ENCODE results near the gene BMF. TPM values are rescaled to one million over a fixed set of nuclear protein-coding genes. Genes with fewer than 3 reads are reported as not detected.
A peak's percentile ranks its signal among the peaks of the same experiment; 100 is the strongest.
"Not testable (repeated sequence)": the region's sequence is repeated elsewhere in the genome, so short reads cannot be mapped to it uniquely, and the experiment has no call there.

The BMF gene
- total and polyA plus RNA-seq, 2 donors (not counting 3 experiments of a cell fraction or from before 2014, with no cell fraction given) = 8.6 to 9.8 TPM

GRCh38 chr15:40123863-40124262, 15.2 kb upstream of the BMF start:
- peaks cover 5 to 13% of the 10 kb centered on the region in 2 experiments for H3K27me3 ChIP-seq (ENCODE audit: control insufficient read depth in 2 of 2, insufficient read depth in 2 of 2, low read length in 2 of 2)
- BruUV-seq (replicated peaks); intact Hi-C loops (cut with micrococcal nuclease); H3K4me2 ChIP-seq (ENCODE audit: insufficient read depth, low read length); H3K9me1 ChIP-seq (replicated peaks; ENCODE audit: control insufficient read depth, extremely low read depth, insufficient read depth, low read length); H3K4me1 ChIP-seq (ENCODE audit: control insufficient read depth, extremely low read depth, insufficient read depth, low read length); DNase-seq (ENCODE audit: low read depth, low spot score); H3K9me3 ChIP-seq (replicated peaks; ENCODE audit: control insufficient read depth, insufficient read depth, low read length); H3K79me2 ChIP-seq (ENCODE audit: control insufficient read depth, insufficient read depth, low read length); H3K4me3 ChIP-seq (replicated peaks in 1 of 3; ENCODE audit: insufficient read depth in 1 of 3, low read depth in 1 of 3, low read length in 3 of 3); H3K27ac ChIP-seq (ENCODE audit: insufficient read depth, low read depth, low read length); POLR2A ChIA-PET; dilution Hi-C loops (cut with MboI; ENCODE audit: extremely low pct_ligation_motif_present, low sequenced_read_pairs); H3K36me3 ChIP-seq (ENCODE audit: control insufficient read depth in 2 of 2, extremely low read depth in 1 of 2, insufficient read depth in 2 of 2, low read length in 2 of 2); H3K9ac ChIP-seq (replicated peaks; ENCODE audit: extremely low read depth, insufficient read depth, low read length); H2AFZ ChIP-seq (ENCODE audit: low read depth, low read length); H4K20me1 ChIP-seq (replicated peaks; ENCODE audit: control insufficient read depth, extremely low read depth, insufficient read depth, low read length): not testable (repeated sequence)
- CTCF ChIA-PET = interaction anchor here (1.4 to 1.7 kb wide), 3 partner anchors 10 to 79 kb away, joined by 3 to 4 read pairs (median 4); no protein-coding TSS in a partner anchor
- FAIRE-seq = peak; percentile 56

DNA sequence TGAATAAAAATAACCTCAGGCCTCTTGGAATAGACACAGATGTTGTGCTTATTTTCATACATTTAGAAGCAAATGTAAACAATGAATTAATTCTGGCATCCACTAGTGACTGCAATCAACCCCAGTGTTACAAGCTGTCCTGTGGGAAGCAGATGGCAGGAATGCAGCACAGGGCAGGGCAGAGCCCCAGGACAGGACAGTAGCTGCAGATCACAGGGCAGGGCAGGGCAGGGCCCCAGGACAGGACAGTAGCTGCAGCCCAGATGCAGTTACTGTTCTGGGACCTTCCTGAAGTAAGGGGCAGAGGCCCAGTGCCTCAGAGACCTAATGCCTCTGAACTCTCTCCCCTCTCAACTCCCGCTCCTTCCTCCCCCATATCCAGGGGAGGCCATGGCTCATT, 14.3 kb upstream of the BMF start:
- POLR2A ChIA-PET; H4K20me1 ChIP-seq (replicated peaks; ENCODE audit: control insufficient read depth, extremely low read depth, insufficient read depth, low read length); H3K4me3 ChIP-seq (replicated peaks in 1 of 3; ENCODE audit: insufficient read depth in 1 of 3, low read depth in 1 of 3, low read length in 3 of 3); DNase-seq (ENCODE audit: low read depth, low spot score); H3K79me2 ChIP-seq (ENCODE audit: control insufficient read depth, insufficient read depth, low read length); H3K4me1 ChIP-seq (ENCODE audit: control insufficient read depth, extremely low read depth, insufficient read depth, low read length); H3K9me3 ChIP-seq (replicated peaks; ENCODE audit: control insufficient read depth, insufficient read depth, low read length); FAIRE-seq; H3K4me2 ChIP-seq (ENCODE audit: insufficient read depth, low read length); H3K36me3 ChIP-seq (ENCODE audit: control insufficient read depth in 2 of 2, extremely low read depth in 1 of 2, insufficient read depth in 2 of 2, low read length in 2 of 2); H3K9ac ChIP-seq (replicated peaks; ENCODE audit: extremely low read depth, insufficient read depth, low read length); dilution Hi-C loops (cut with MboI; ENCODE audit: extremely low pct_ligation_motif_present, low sequenced_read_pairs); BruUV-seq (replicated peaks); H3K27ac ChIP-seq (ENCODE audit: insufficient read depth, low read depth, low read length); H3K9me1 ChIP-seq (replicated peaks; ENCODE audit: control insufficient read depth, extremely low read depth, insufficient read depth, low read length); intact Hi-C loops (cut with micrococcal nuclease); H2AFZ ChIP-seq (ENCODE audit: low read depth, low read length): not testable (repeated sequence)
- CTCF ChIA-PET = interaction anchor here (1.4 to 1.7 kb wide), 3 partner anchors 9 to 78 kb away, joined by 3 to 4 read pairs (median 4); no protein-coding TSS in a partner anchor
- peaks cover 7 to 13% of the 10 kb centered on the region in 2 experiments for H3K27me3 ChIP-seq (ENCODE audit: control insufficient read depth in 2 of 2, insufficient read depth in 2 of 2, low read length in 2 of 2)

Measured in endothelial cell of umbilical vein (primary cell).